Nephron progenitor cell (in vitro differentiated cells): Measurements from ENCODE around the gene CHD5.

ENCODE experiments used
- DNase-seq: peaks from one replicate; pipeline ENCODE4 v3.0.0; 2021
- H3K27ac Mint-ChIP-seq: 2 replicates; pipeline ENCODE4 v1.8.0; 2021; ENCODE audit warnings: mild to moderate bottlenecking, moderate library complexity, mixed read lengths
- H3K27me3 Mint-ChIP-seq: 2 replicates; pipeline ENCODE4 v1.8.0; 2021; ENCODE audit warnings: mild to moderate bottlenecking, low read depth, mixed read lengths; ENCODE audit not compliant: poor library complexity
- H3K36me3 Mint-ChIP-seq: 2 replicates; pipeline ENCODE4 v1.8.0; 2021; ENCODE audit warnings: low read depth, mixed read lengths
- H3K4me1 Mint-ChIP-seq: 2 replicates; pipeline ENCODE4 v1.8.0; 2021; ENCODE audit warnings: mixed read lengths
- H3K4me3 Mint-ChIP-seq: 2 replicates; pipeline ENCODE4 v1.8.0; 2021; ENCODE audit warnings: mild to moderate bottlenecking, moderate library complexity, mixed read lengths
- H3K9me3 Mint-ChIP-seq: 2 replicates; pipeline ENCODE4 v1.8.0; 2021; ENCODE audit warnings: mild to moderate bottlenecking, moderate library complexity, mixed read lengths
- CTCF ChIP-seq: fragments of 200-600 bp; sonication (generic); IDR thresholded peaks from 2 replicates; pipeline ENCODE4 v1.5.0; 2021; ENCODE audit warnings: antibody characterized with exemption

The CHD5 gene

GRCh38 chr1:6090996-6091822, 88.9 kb downstream of the CHD5 start:
- TF ChIP-seq CTCF, result no peak
- H3K27me3 Mint-ChIP-seq, result peaks cover 13% of the 10 kb centered on the region
- peaks cover 54% of the 10 kb centered on the region for H3K4me1 Mint-ChIP-seq
- DNase-seq, result no peak
- no peaks in the 10 kb centered on the region for H3K36me3 Mint-ChIP-seq
- no peaks in the 10 kb centered on the region for H3K9me3 Mint-ChIP-seq
- no peak overlapping the region for H3K4me3 Mint-ChIP-seq
- H3K27ac Mint-ChIP-seq, result no peak overlapping the region

GRCh38 chr1:6090288-6090687, 89.8 kb downstream of the CHD5 start:
- Mint-ChIP-seq H3K27me3 (peaks cover 13% of the 10 kb centered on the region), H3K9me3 (no peaks in the 10 kb centered on the region), H3K4me3 (no peak overlapping the region), H3K4me1 (peaks cover 59% of the 10 kb centered on the region), H3K27ac (no peak overlapping the region), H3K36me3 (no peaks in the 10 kb centered on the region)
- no peak for TF ChIP-seq CTCF
- no peak for DNase-seq

GRCh38 chr1:6088956-6089355, 91.2 kb downstream of the CHD5 start:
- peaks cover 13% of the 10 kb centered on the region for H3K27me3 Mint-ChIP-seq
- H3K4me1 Mint-ChIP-seq, result peaks cover 65% of the 10 kb centered on the region
- TF ChIP-seq CTCF, result no peak
- H3K9me3 Mint-ChIP-seq, result no peaks in the 10 kb centered on the region
- no peaks in the 10 kb centered on the region for H3K36me3 Mint-ChIP-seq
- H3K27ac Mint-ChIP-seq, result no peak overlapping the region
- DNase-seq, result no peak
- H3K4me3 Mint-ChIP-seq, result no peak overlapping the region

- Mint-ChIP-seq H3K4me3 (no peak overlapping the region), H3K9me3 (no peaks in the 10 kb centered on the region), H3K27ac (no peak overlapping the region), H3K27me3 (peaks cover 20% of the 10 kb centered on the region), H3K4me1 (peaks cover 63% of the 10 kb centered on the region), H3K36me3 (no peaks in the 10 kb centered on the region)
- no peak for TF ChIP-seq CTCF
- DNase-seq, result no peak
These were observed 92.2 kb downstream of the CHD5 start for GRCh38 chr1:6087958-6088357.

- no peaks in the 10 kb centered on the region for H3K36me3 Mint-ChIP-seq
- peaks cover 19% of the 10 kb centered on the region for H3K27me3 Mint-ChIP-seq
- H3K9me3 Mint-ChIP-seq, result no peaks in the 10 kb centered on the region
- H3K27ac Mint-ChIP-seq, result no peak overlapping the region
- DNase-seq, result no peak
- H3K4me1 Mint-ChIP-seq, result peaks cover 60% of the 10 kb centered on the region
- no peak overlapping the region for H3K4me3 Mint-ChIP-seq
- no peak for TF ChIP-seq CTCF
These were observed 92.7 kb downstream of the CHD5 start for GRCh38 chr1:6087377-6087772.
